Astrocyte of the spinal cord (primary cell): Measurements from ENCODE around the gene CD2AP.
"Not testable (repeated sequence)": the region's sequence is repeated elsewhere in the genome, so short reads cannot be mapped to it uniquely, and the experiment has no call there.

Source experiments
- DNase-seq: peaks from one replicate; pipeline ENCODE4 v3.0.0; 2011; ENCODE audit warnings: low read depth, low spot score
- H3K4me3 ChIP-seq: 2 replicates; pipeline ENCODE4 v1.5.1; 2011; ENCODE audit warnings: low read depth, mild to moderate bottlenecking, low read length, moderate library complexity
- CTCF ChIP-seq: IDR thresholded peaks from 2 replicates; pipeline ENCODE4 v1.5.1; 2012; ENCODE audit warnings: low read depth, mild to moderate bottlenecking, low read length, inconsistent platforms
- in situ Hi-C: cut with HindIII; loops from 2 replicates; pipeline ENCODE4 v1.10.0; 2017; ENCODE audit warnings: low sequenced_read_pairs

Gene CD2AP

GRCh38 chr6:47551670-47552069 is 74.1 kb downstream of the CD2AP start:
- TF ChIP-seq CTCF, result no peak
- no peak overlapping the region for H3K4me3 ChIP-seq
- DNase-seq, result no peak
- in situ Hi-C loops, result no loop called here

- no peak for TF ChIP-seq CTCF
- no peak overlapping the region for H3K4me3 ChIP-seq
- no peak for DNase-seq
- in situ Hi-C loops, result no loop called here
Observed at GRCh38 chr6:47552319-47552718, 74.7 kb downstream of the CD2AP start.

- H3K4me3 ChIP-seq, in situ Hi-C loops, DNase-seq: not testable (repeated sequence)
Observed at GRCh38 chr6:47553243-47553642, 75.7 kb downstream of the CD2AP start.

- in situ Hi-C loops, H3K4me3 ChIP-seq, DNase-seq: not testable (repeated sequence)
Observed at GRCh38 chr6:47556459-47556858, 78.9 kb downstream of the CD2AP start.

DNA sequence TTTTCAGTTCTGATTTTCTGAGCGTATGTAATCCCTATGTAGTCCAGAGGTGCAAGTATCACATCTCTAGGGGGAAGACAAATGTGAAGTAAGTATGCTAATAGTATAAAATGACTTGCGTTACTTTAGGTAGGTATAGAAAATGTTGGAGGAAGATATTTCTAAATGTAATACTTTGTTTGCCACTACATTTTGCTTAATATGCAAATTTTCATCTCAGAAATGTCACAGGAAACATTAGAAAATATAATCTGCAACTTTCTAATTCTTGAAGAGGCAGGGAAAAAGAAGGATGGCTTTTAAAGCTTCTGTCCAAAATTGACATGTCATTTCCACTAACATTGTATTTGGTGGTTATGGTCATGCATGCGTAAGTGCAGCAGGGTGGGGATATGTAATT is 85.6 kb downstream of the CD2AP start:
- H3K4me3 ChIP-seq, result no peak overlapping the region
- TF ChIP-seq CTCF, result no peak
- in situ Hi-C loops, result no loop called here
- DNase-seq, result no peak

DNA sequence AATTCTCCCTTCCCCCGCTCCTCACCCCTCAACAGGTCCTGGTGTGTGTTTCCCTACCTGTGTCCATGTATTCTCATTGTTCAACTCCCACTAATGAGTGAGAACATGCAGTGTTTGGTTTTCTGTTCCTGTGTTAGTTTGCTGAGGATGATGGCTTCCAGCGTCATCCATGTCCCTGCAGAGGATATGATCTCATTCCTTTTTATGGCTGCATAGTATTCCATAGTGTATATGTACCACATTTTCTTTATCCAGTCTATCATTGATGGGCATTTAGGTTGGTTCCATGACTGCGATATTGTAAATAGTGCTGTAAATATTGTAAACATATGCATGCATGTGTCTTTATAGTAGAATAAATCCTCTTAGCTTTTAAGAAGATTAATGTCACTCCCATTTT is 89.0 kb downstream of the CD2AP start:
- DNase-seq, in situ Hi-C loops, H3K4me3 ChIP-seq: not testable (repeated sequence)

DNA sequence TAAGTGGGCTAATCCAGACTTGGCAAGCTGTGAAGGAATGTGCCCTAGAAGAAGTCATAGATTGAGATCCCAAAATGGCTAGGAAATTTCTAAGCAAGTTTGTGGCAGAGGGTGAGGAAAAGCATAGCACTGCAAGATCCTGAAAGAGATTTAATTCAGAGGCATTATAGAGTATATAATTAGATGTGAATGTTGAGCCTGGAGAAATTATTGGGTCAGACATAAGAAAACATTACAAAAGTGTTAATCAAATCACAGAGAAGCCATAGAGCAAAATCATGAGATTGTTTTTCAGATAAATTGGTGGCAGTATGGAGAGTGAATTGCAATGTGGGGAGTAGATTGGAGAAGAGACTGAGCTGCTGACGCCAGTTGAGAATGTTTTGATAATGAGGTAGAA is 90.0 kb downstream of the CD2AP start:
- no peak for DNase-seq

GRCh38 chr6:47571488-47571887 is 93.9 kb downstream of the CD2AP start:
- no peak for DNase-seq
- in situ Hi-C loops, result no loop called here
- H3K4me3 ChIP-seq, result no peak overlapping the region
- TF ChIP-seq CTCF, result no peak

More for the DNA sequence above, 90.0 kb downstream of the CD2AP start:
- in situ Hi-C loops, result no loop called here
- no peak for TF ChIP-seq CTCF
- no peak overlapping the region for H3K4me3 ChIP-seq
